CD14-positive monocyte (primary cell): ENCODE data around the gene MYO7A. TPM values are rescaled to one million over a fixed set of nuclear protein-coding genes. Genes with fewer than 3 reads are reported as not detected.

Source experiments
- DNase-seq, 3 donors: peaks; one replicate each; pipeline ENCODE4 v3.0.0-alpha.2; 2011 to 2022
- H2AFZ ChIP-seq: 2 replicates; pipeline ENCODE4 v1.6.0; 2012; ENCODE audit warnings: mild to moderate bottlenecking, low read depth, low read length, inconsistent platforms; ENCODE audit not compliant: insufficient read depth, poor library complexity, severe bottlenecking
- H3K27ac ChIP-seq, 2 donors: 1 replicate in 1 of 2; 2 replicates in 1 of 2; pipeline ENCODE4 v1.5.1; 2012 to 2013; ENCODE audit warnings: low read length in 2 of 2, control low read depth in 1 of 2, inconsistent platforms in 1 of 2, low read depth in 1 of 2, mild to moderate bottlenecking in 1 of 2
- H3K27me3 ChIP-seq, 2 donors: one replicate each; pipeline versions ENCODE4 v1.6.0 to v1.6.1; 2011 to 2013; ENCODE audit warnings: low read length in 2 of 2; ENCODE audit not compliant: control insufficient read depth in 2 of 2, insufficient read depth in 2 of 2
- H3K36me3 ChIP-seq, 2 donors: replicated peaks in 1 of 2; 1 replicate in 1 of 2; 2 replicates in 1 of 2; pipeline versions ENCODE4 v1.5.1 to v1.6.1; 2012 to 2013; ENCODE audit warnings: low read length in 2 of 2, control low read depth in 1 of 2, inconsistent platforms in 1 of 2, mild to moderate bottlenecking in 1 of 2; ENCODE audit not compliant: insufficient read depth in 2 of 2, control insufficient read depth in 1 of 2
- H3K4me1 ChIP-seq, 2 donors: 1 replicate in 1 of 2; 2 replicates in 1 of 2; pipeline versions ENCODE4 v1.5.1 to v1.6.1; 2012 to 2013; ENCODE audit warnings: low read length in 2 of 2, control low read depth in 1 of 2, inconsistent platforms in 1 of 2, mild to moderate bottlenecking in 1 of 2, moderate library complexity in 1 of 2; ENCODE audit not compliant: insufficient read depth in 2 of 2, control insufficient read depth in 1 of 2
- H3K4me2 ChIP-seq: replicated peaks from 2 replicates; pipeline ENCODE3; 2012; ENCODE audit warnings: low read length, moderate library complexity, mild to moderate bottlenecking; ENCODE audit not compliant: poor library complexity, severe bottlenecking; ENCODE audit errors: extremely low read depth
- H3K4me3 ChIP-seq, 3 experiments: fragments of 200-600 bp in 1 of 3; sonication (generic) in 1 of 3; replicated peaks in 1 of 3; 1 replicate in 2 of 3; 2 replicates in 1 of 3; pipeline ENCODE4 v1.5.1; 2011 to 2013; ENCODE audit warnings: low read length in 3 of 3, mild to moderate bottlenecking in 3 of 3, control low read depth in 2 of 3, low read depth in 2 of 3, inconsistent platforms in 1 of 3, moderate library complexity in 1 of 3
- H3K79me2 ChIP-seq: 2 replicates; pipeline ENCODE4 v1.6.0; 2012; ENCODE audit warnings: mild to moderate bottlenecking, control low read depth, inconsistent platforms, low read length, moderate library complexity; ENCODE audit not compliant: insufficient read depth
- H3K9ac ChIP-seq: 2 replicates; pipeline ENCODE4 v1.6.0; 2017; ENCODE audit warnings: low read length, mild to moderate bottlenecking; ENCODE audit not compliant: insufficient read depth, poor library complexity, severe bottlenecking
- H3K9me3 ChIP-seq, 2 donors: replicated peaks in 1 of 2; 1 replicate in 1 of 2; 2 replicates in 1 of 2; pipeline versions ENCODE4 v1.5.1 to v1.6.1; 2012 to 2013; ENCODE audit warnings: low read length in 2 of 2, control low read depth in 1 of 2; ENCODE audit not compliant: control insufficient read depth in 1 of 2, insufficient read depth in 1 of 2
- H4K20me1 ChIP-seq: 2 replicates; pipeline ENCODE4 v1.6.0; 2012; ENCODE audit warnings: mild to moderate bottlenecking, low read length, control low read depth, moderate library complexity; ENCODE audit not compliant: insufficient read depth
- H3K27ac Mint-ChIP-seq, 7 donors: one replicate each; pipeline ENCODE4 v1.8.0; 2020; ENCODE audit warnings: mild to moderate bottlenecking in 7 of 7, mixed read lengths in 7 of 7, moderate library complexity in 6 of 7, inconsistent platforms in 2 of 7
- H3K27me3 Mint-ChIP-seq, 3 donors: one replicate each; pipeline ENCODE4 v1.8.0; 2021 to 2022; ENCODE audit warnings: low read depth in 3 of 3, mild to moderate bottlenecking in 3 of 3, mixed read lengths in 3 of 3, moderate library complexity in 3 of 3, inconsistent platforms in 1 of 3
- H3K36me3 Mint-ChIP-seq, 2 donors: one replicate each; pipeline ENCODE4 v1.8.0; 2020; ENCODE audit warnings: mixed read lengths in 2 of 2, inconsistent platforms in 1 of 2, mild to moderate bottlenecking in 1 of 2
- H3K4me1 Mint-ChIP-seq: one replicate; pipeline ENCODE4 v1.8.0; 2020; ENCODE audit warnings: mild to moderate bottlenecking, mixed read lengths
- H3K4me3 Mint-ChIP-seq, 2 donors: one replicate each; pipeline ENCODE4 v1.8.0; 2020; ENCODE audit warnings: mild to moderate bottlenecking in 2 of 2, mixed read lengths in 2 of 2, moderate library complexity in 1 of 2
- H3K9me3 Mint-ChIP-seq, 7 donors: one replicate each; pipeline ENCODE4 v1.8.0; 2020 to 2022; ENCODE audit warnings: mixed read lengths in 7 of 7, mild to moderate bottlenecking in 6 of 7, moderate library complexity in 6 of 7, inconsistent platforms in 2 of 7
- CTCF ChIP-seq: fragments of 200-600 bp; IDR thresholded peaks from one replicate; pipeline ENCODE4 v1.8.0; 2022; ENCODE audit warnings: antibody characterized with exemption, mild to moderate bottlenecking
- WGBS: methylation state at CpG from one replicate; pipeline ENCODE4 v1.1.5; 2013; ENCODE audit warnings: missing lambda C conversion rate; ENCODE audit not compliant: insufficient coverage; 5-methylcytosine and 5-hydroxymethylcytosine counted together
- intact Hi-C, 2 donors: fragments of 100-400 bp; cut with micrococcal nuclease; formaldehyde crosslinking; loops; one replicate each; pipeline versions ENCODE4 v1.15.0 to v1.15.1; 2023
- polyA plus RNA-seq, 3 donors: library from polyadenylated mRNA; depleted of rRNA in 1 of 3; unstranded in 2 of 3; stranded (reverse) in 1 of 3; fragments of 300-500 nt in 2 of 3; fragments of >200 nt in 1 of 3; fragmentation: Illumina TruSeq in 2 of 3; gene quantifications; 1 replicate in 2 of 3; 2 replicates in 1 of 3; pipeline ENCODE4 v1.2.3, GENCODE V29; 2012 to 2021

Gene MYO7A
- polyA plus RNA-seq, 3 donors = 3.5 to 7.8 (median 3.6) TPM

GRCh38 chr11:77175869-77176539 is 48.0 kb downstream of the MYO7A start:
- Mint-ChIP-seq H3K27ac (peak overlapping the region; percentile 87 to 94 (median 91)), H3K27me3 (peaks cover 2 to 6% (median 5%) of the 10 kb centered on the region in 3 donors), H3K36me3 (peaks cover 10 to 20% of the 10 kb centered on the region in 2 donors), H3K4me3 (peak overlapping the region; percentile 79 to 92), H3K4me1 (peaks cover 40% of the 10 kb centered on the region), H3K9me3 (peaks cover 0 to 4% (median 0%) of the 10 kb centered on the region in 7 donors)
- H4K20me1 ChIP-seq = no peaks in the 10 kb centered on the region
- H3K27me3 ChIP-seq = no peaks in the 10 kb centered on the region
- peak overlapping the region; percentile 1 to 70 (median 25) for H3K4me3 ChIP-seq
- H3K36me3 ChIP-seq = peaks cover 7% of the 10 kb centered on the region in 2 donors
- H3K9ac ChIP-seq = peak overlapping the region; percentile 71
- no peaks in the 10 kb centered on the region for H3K9me3 ChIP-seq
- peak overlapping the region; percentile 83 for H2AFZ ChIP-seq
- peak; percentile 71 to 81 (median 76) for DNase-seq
- H3K27ac ChIP-seq = peak overlapping the region; percentile 82 to 87
- TF ChIP-seq CTCF = no peak
- WGBS = 0% methylated on average over 9 of the region's 12 CpGs
- peaks cover 38 to 40% of the 10 kb centered on the region in 2 donors for H3K4me1 ChIP-seq
- intact Hi-C loops = no loop called here
- H3K4me2 ChIP-seq = peak overlapping the region; percentile 72
- H3K79me2 ChIP-seq = no peaks in the 10 kb centered on the region

GRCh38 chr11:77176996-77177395 is 49.0 kb downstream of the MYO7A start:
- Histone ChIP-seq H3K4me1 (peaks cover 38 to 40% of the 10 kb centered on the region in 2 donors), H3K36me3 (peaks cover 7 to 10% of the 10 kb centered on the region in 2 donors), H2AFZ (no peak overlapping the region), H4K20me1 (no peaks in the 10 kb centered on the region), H3K4me3 (no peak overlapping the region), H3K79me2 (no peaks in the 10 kb centered on the region), H3K27ac (no peak overlapping the region), H3K4me2 (no peak overlapping the region), H3K9me3 (no peaks in the 10 kb centered on the region), H3K9ac (no peak overlapping the region), H3K27me3 (no peaks in the 10 kb centered on the region)
- H3K27me3 Mint-ChIP-seq = peaks cover 2 to 6% (median 5%) of the 10 kb centered on the region in 3 donors
- WGBS = 82% methylated on average over 9 of the region's 9 CpGs
- no peak for TF ChIP-seq CTCF
- peaks cover 40% of the 10 kb centered on the region for H3K4me1 Mint-ChIP-seq
- peaks cover 0 to 4% (median 0%) of the 10 kb centered on the region in 7 donors for H3K9me3 Mint-ChIP-seq
- peaks cover 13 to 23% of the 10 kb centered on the region in 2 donors for H3K36me3 Mint-ChIP-seq
- intact Hi-C loops = no loop called here
- no peak for DNase-seq
- no peak overlapping the region for H3K4me3 Mint-ChIP-seq
- peak overlapping the region in 1 of 7 donors; percentile 38 for H3K27ac Mint-ChIP-seq
